Activated gamma-delta T cell treated with Interleukin-2 at 50 U/mL for 16 hours (primary cell): ENCODE results near the gene PRKCB.

ENCODE experiments used
- DNase-seq: peaks from one replicate; pipeline ENCODE4 v3.0.0-alpha.2; 2020

PRKCB gene

GRCh38 chr16:24052329-24053098, 216.7 kb downstream of the PRKCB start:
- no peak for DNase-seq

GRCh38 chr16:24053099-24053946, 217.5 kb downstream of the PRKCB start:
- DNase-seq, result no peak

GRCh38 chr16:24054741-24055491, 219.1 kb downstream of the PRKCB start:
- no peak for DNase-seq

- DNase-seq, result no peak
These were observed 226.6 kb downstream of the PRKCB start for GRCh38 chr16:24062270-24062817.

GRCh38 chr16:24069036-24069590, 233.3 kb downstream of the PRKCB start:
- no peak for DNase-seq

GRCh38 chr16:24070851-24071250, 235.1 kb downstream of the PRKCB start:
- no peak for DNase-seq

- DNase-seq, result no peak
These were observed 236.0 kb downstream of the PRKCB start for GRCh38 chr16:24071666-24072360.

GRCh38 chr16:24073321-24073720, 237.5 kb downstream of the PRKCB start:
- DNase-seq, result no peak

GRCh38 chr16:24074574-24074973, 238.8 kb downstream of the PRKCB start:
- DNase-seq, result no peak

GRCh38 chr16:24075302-24075701, 239.5 kb downstream of the PRKCB start:
- no peak for DNase-seq

GRCh38 chr16:24075931-24076716, 240.3 kb downstream of the PRKCB start:
- no peak for DNase-seq

- no peak for DNase-seq
These were observed 241.5 kb downstream of the PRKCB start for GRCh38 chr16:24077292-24077691.

- no peak for DNase-seq
These were observed 242.2 kb downstream of the PRKCB start for GRCh38 chr16:24077966-24078365.

GRCh38 chr16:24085666-24086065, 249.9 kb downstream of the PRKCB start:
- no peak for DNase-seq

GRCh38 chr16:24087891-24088410, 252.2 kb downstream of the PRKCB start:
- no peak for DNase-seq

GRCh38 chr16:24088767-24089166, 253.0 kb downstream of the PRKCB start:
- no peak for DNase-seq

- DNase-seq, result no peak
These were observed 255.3 kb downstream of the PRKCB start for GRCh38 chr16:24091125-24091524.

GRCh38 chr16:24093049-24093448, 257.3 kb downstream of the PRKCB start:
- DNase-seq, result no peak

- no peak for DNase-seq
These were observed 258.9 kb downstream of the PRKCB start for GRCh38 chr16:24094660-24095059.

- DNase-seq, result no peak
These were observed 263.1 kb downstream of the PRKCB start for GRCh38 chr16:24098896-24099295.

- DNase-seq, result no peak
These were observed 265.6 kb downstream of the PRKCB start for GRCh38 chr16:24101431-24101830.
